ENCODE data around the gene CDH23.

The CDH23 gene

GRCh38 chr10:71782221-71782916 is 385.6 kb downstream of the CDH23 start:
- H3K4me1 ChIP-seq (ENCODE audit: control insufficient read depth, insufficient read depth, low read length): no peaks in the 10 kb centered on the region
- no peaks in the 10 kb centered on the region for H3K36me3 ChIP-seq (ENCODE audit: control insufficient read depth, insufficient read depth, low read length)
- H3K9ac ChIP-seq (ENCODE audit: low read length): no peak overlapping the region
- H3K27me3 ChIP-seq (ENCODE audit: control insufficient read depth, insufficient read depth, low read length): no peaks in the 10 kb centered on the region
- H3K4me3 ChIP-seq (ENCODE audit: low read length): no peak overlapping the region
- H3K9me3 ChIP-seq (ENCODE audit: control insufficient read depth, low read length): no peaks in the 10 kb centered on the region

- Histone ChIP-seq H3K9ac (ENCODE audit: low read length) (no peak overlapping the region), H3K36me3 (ENCODE audit: control insufficient read depth, insufficient read depth, low read length) (no peaks in the 10 kb centered on the region), H3K27me3 (ENCODE audit: control insufficient read depth, insufficient read depth, low read length) (no peaks in the 10 kb centered on the region), H3K4me3 (ENCODE audit: low read length) (no peak overlapping the region), H3K4me1 (ENCODE audit: control insufficient read depth, insufficient read depth, low read length) (no peaks in the 10 kb centered on the region), H3K9me3 (ENCODE audit: control insufficient read depth, low read length) (no peaks in the 10 kb centered on the region)
Observed at GRCh38 chr10:71782917-71783490, 386.3 kb downstream of the CDH23 start.

GRCh38 chr10:71783917-71784678 is 387.4 kb downstream of the CDH23 start:
- no peaks in the 10 kb centered on the region for H3K9me3 ChIP-seq (ENCODE audit: control insufficient read depth, low read length)
- no peaks in the 10 kb centered on the region for H3K36me3 ChIP-seq (ENCODE audit: control insufficient read depth, insufficient read depth, low read length)
- H3K4me1 ChIP-seq (ENCODE audit: control insufficient read depth, insufficient read depth, low read length): no peaks in the 10 kb centered on the region
- H3K27me3 ChIP-seq (ENCODE audit: control insufficient read depth, insufficient read depth, low read length): no peaks in the 10 kb centered on the region
- no peak overlapping the region for H3K4me3 ChIP-seq (ENCODE audit: low read length)
- H3K9ac ChIP-seq (ENCODE audit: low read length): no peak overlapping the region

GRCh38 chr10:71784679-71785272 is 388.1 kb downstream of the CDH23 start:
- H3K9me3 ChIP-seq (ENCODE audit: control insufficient read depth, low read length): no peaks in the 10 kb centered on the region
- H3K4me1 ChIP-seq (ENCODE audit: control insufficient read depth, insufficient read depth, low read length): no peaks in the 10 kb centered on the region
- no peak overlapping the region for H3K4me3 ChIP-seq (ENCODE audit: low read length)
- no peaks in the 10 kb centered on the region for H3K27me3 ChIP-seq (ENCODE audit: control insufficient read depth, insufficient read depth, low read length)
- no peak overlapping the region for H3K9ac ChIP-seq (ENCODE audit: low read length)
- H3K36me3 ChIP-seq (ENCODE audit: control insufficient read depth, insufficient read depth, low read length): no peaks in the 10 kb centered on the region

GRCh38 chr10:71788954-71789353 is 392.2 kb downstream of the CDH23 start:
- Histone ChIP-seq H3K9ac (ENCODE audit: low read length) (no peak overlapping the region), H3K4me1 (ENCODE audit: control insufficient read depth, insufficient read depth, low read length) (no peaks in the 10 kb centered on the region), H3K27me3 (ENCODE audit: control insufficient read depth, insufficient read depth, low read length) (peaks cover 3% of the 10 kb centered on the region), H3K36me3 (ENCODE audit: control insufficient read depth, insufficient read depth, low read length) (no peaks in the 10 kb centered on the region), H3K4me3 (ENCODE audit: low read length) (no peak overlapping the region), H3K9me3 (ENCODE audit: control insufficient read depth, low read length) (no peaks in the 10 kb centered on the region)

GRCh38 chr10:71789871-71790270 is 393.2 kb downstream of the CDH23 start:
- Histone ChIP-seq H3K27me3 (ENCODE audit: control insufficient read depth, insufficient read depth, low read length) (peaks cover 3% of the 10 kb centered on the region), H3K9ac (ENCODE audit: low read length) (no peak overlapping the region), H3K4me1 (ENCODE audit: control insufficient read depth, insufficient read depth, low read length) (no peaks in the 10 kb centered on the region), H3K36me3 (ENCODE audit: control insufficient read depth, insufficient read depth, low read length) (no peaks in the 10 kb centered on the region), H3K9me3 (ENCODE audit: control insufficient read depth, low read length) (no peaks in the 10 kb centered on the region), H3K4me3 (ENCODE audit: low read length) (no peak overlapping the region)

- Histone ChIP-seq H3K9me3 (ENCODE audit: control insufficient read depth, low read length) (no peaks in the 10 kb centered on the region), H3K36me3 (ENCODE audit: control insufficient read depth, insufficient read depth, low read length) (no peaks in the 10 kb centered on the region), H3K4me3 (ENCODE audit: low read length) (no peak overlapping the region), H3K4me1 (ENCODE audit: control insufficient read depth, insufficient read depth, low read length) (no peaks in the 10 kb centered on the region), H3K27me3 (ENCODE audit: control insufficient read depth, insufficient read depth, low read length) (peaks cover 3% of the 10 kb centered on the region), H3K9ac (ENCODE audit: low read length) (no peak overlapping the region)
Observed at GRCh38 chr10:71790749-71791440, 394.2 kb downstream of the CDH23 start.

- Histone ChIP-seq H3K4me3 (ENCODE audit: low read length) (no peak overlapping the region), H3K9me3 (ENCODE audit: control insufficient read depth, low read length) (no peaks in the 10 kb centered on the region), H3K9ac (ENCODE audit: low read length) (no peak overlapping the region)
Observed at GRCh38 chr10:71795248-71795647, 398.5 kb downstream of the CDH23 start.

GRCh38 chr10:71796749-71797405 is 400.2 kb downstream of the CDH23 start:
- H3K36me3 ChIP-seq (ENCODE audit: control insufficient read depth, insufficient read depth, low read length): no peaks in the 10 kb centered on the region
- no peaks in the 10 kb centered on the region for H3K9me3 ChIP-seq (ENCODE audit: control insufficient read depth, low read length)
- peaks cover 8% of the 10 kb centered on the region for H3K4me1 ChIP-seq (ENCODE audit: control insufficient read depth, insufficient read depth, low read length)
- H3K9ac ChIP-seq (ENCODE audit: low read length): no peak overlapping the region
- no peaks in the 10 kb centered on the region for H3K27me3 ChIP-seq (ENCODE audit: control insufficient read depth, insufficient read depth, low read length)
- H3K4me3 ChIP-seq (ENCODE audit: low read length): no peak overlapping the region

More at GRCh38 chr10:71795248-71795647, 398.5 kb downstream of the CDH23 start:
- H3K27me3 ChIP-seq (ENCODE audit: control insufficient read depth, insufficient read depth, low read length): peaks cover 3% of the 10 kb centered on the region
- peaks cover 3% of the 10 kb centered on the region for H3K4me1 ChIP-seq (ENCODE audit: control insufficient read depth, insufficient read depth, low read length)
- no peaks in the 10 kb centered on the region for H3K36me3 ChIP-seq (ENCODE audit: control insufficient read depth, insufficient read depth, low read length)

GRCh38 chr10:71797533-71798307 is 401.0 kb downstream of the CDH23 start:
- H3K36me3 ChIP-seq (ENCODE audit: control insufficient read depth, insufficient read depth, low read length): no peaks in the 10 kb centered on the region
- H3K27me3 ChIP-seq (ENCODE audit: control insufficient read depth, insufficient read depth, low read length): no peaks in the 10 kb centered on the region
- H3K4me3 ChIP-seq (ENCODE audit: low read length): no peak overlapping the region
- H3K9me3 ChIP-seq (ENCODE audit: control insufficient read depth, low read length): no peaks in the 10 kb centered on the region
- H3K9ac ChIP-seq (ENCODE audit: low read length): no peak overlapping the region
- H3K4me1 ChIP-seq (ENCODE audit: control insufficient read depth, insufficient read depth, low read length): peaks cover 8% of the 10 kb centered on the region

GRCh38 chr10:71798308-71798624 is 401.5 kb downstream of the CDH23 start:
- peaks cover 8% of the 10 kb centered on the region for H3K4me1 ChIP-seq (ENCODE audit: control insufficient read depth, insufficient read depth, low read length)
- H3K4me3 ChIP-seq (ENCODE audit: low read length): no peak overlapping the region
- H3K9ac ChIP-seq (ENCODE audit: low read length): no peak overlapping the region
- no peaks in the 10 kb centered on the region for H3K9me3 ChIP-seq (ENCODE audit: control insufficient read depth, low read length)
- no peaks in the 10 kb centered on the region for H3K36me3 ChIP-seq (ENCODE audit: control insufficient read depth, insufficient read depth, low read length)
- no peaks in the 10 kb centered on the region for H3K27me3 ChIP-seq (ENCODE audit: control insufficient read depth, insufficient read depth, low read length)
